Measurements from ENCODE around the gene LNX1. TPM values are rescaled to one million over a fixed set of nuclear protein-coding genes. Genes with fewer than 3 reads are reported as not detected.

The LNX1 gene
- total RNA-seq, 2 experiments from 2014 or later, result not detected

DNA sequence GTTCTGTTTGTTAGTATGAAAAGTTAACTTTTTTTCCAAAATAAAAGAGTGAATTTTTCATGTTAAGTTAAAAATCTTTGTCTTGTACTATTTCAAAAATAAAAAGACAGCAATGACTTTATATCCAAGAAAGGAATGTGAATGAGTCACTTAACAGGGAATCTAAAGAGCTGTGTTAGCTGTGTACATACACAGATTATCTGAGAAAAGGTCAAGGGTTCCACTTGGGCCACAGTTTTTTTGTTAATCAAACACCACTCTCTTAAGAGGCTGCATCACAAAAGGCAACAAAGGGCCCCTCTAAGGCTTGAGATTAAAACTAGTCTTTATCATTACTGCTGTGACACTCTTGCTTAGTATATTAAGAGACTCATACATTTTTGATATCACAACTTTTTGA is 131.7 kb downstream of the LNX1 start:
- no peak for DNase-seq (ENCODE audit: low spot score)
- BruUV-seq (replicated peaks), result no TSS peak
- H3K4me3 ChIP-seq (ENCODE audit: low read depth, low read length, poor library complexity, severe bottlenecking), result no peak overlapping the region
- H2AFZ ChIP-seq (ENCODE audit: low read length), result no peak overlapping the region
- H3K79me2 ChIP-seq (ENCODE audit: insufficient read depth, low read depth, low read length), result no peaks in the 10 kb centered on the region
- no peak overlapping the region for H3K4me2 ChIP-seq (ENCODE audit: low read length)
- intact Hi-C loops (cut with micrococcal nuclease; ENCODE audit: unreplicated experiment), result no loop called here
- no peaks in the 10 kb centered on the region for H3K4me1 ChIP-seq (ENCODE audit: insufficient read depth, low read length, poor library complexity, severe bottlenecking)
- TF ChIP-seq, protein P1, sequence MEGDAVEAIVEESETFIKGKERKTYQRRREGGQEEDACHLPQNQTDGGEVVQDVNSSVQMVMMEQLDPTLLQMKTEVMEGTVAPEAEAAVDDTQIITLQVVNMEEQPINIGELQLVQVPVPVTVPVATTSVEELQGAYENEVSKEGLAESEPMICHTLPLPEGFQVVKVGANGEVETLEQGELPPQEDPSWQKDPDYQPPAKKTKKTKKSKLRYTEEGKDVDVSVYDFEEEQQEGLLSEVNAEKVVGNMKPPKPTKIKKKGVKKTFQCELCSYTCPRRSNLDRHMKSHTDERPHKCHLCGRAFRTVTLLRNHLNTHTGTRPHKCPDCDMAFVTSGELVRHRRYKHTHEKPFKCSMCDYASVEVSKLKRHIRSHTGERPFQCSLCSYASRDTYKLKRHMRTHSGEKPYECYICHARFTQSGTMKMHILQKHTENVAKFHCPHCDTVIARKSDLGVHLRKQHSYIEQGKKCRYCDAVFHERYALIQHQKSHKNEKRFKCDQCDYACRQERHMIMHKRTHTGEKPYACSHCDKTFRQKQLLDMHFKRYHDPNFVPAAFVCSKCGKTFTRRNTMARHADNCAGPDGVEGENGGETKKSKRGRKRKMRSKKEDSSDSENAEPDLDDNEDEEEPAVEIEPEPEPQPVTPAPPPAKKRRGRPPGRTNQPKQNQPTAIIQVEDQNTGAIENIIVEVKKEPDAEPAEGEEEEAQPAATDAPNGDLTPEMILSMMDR (conservative IDR thresholded peaks at IDR 0.05; ENCODE audit: low read length), result no peak
- TF ChIP-seq EZH2phosphoT487 (IDR thresholded peaks at IDR 0.05; ENCODE audit: borderline replicate concordance, low read depth, low read length), result no peak
- no peak overlapping the region for H3K27ac ChIP-seq (ENCODE audit: low read depth, low read length, poor library complexity, severe bottlenecking)
- no peaks in the 10 kb centered on the region for H3K9me3 ChIP-seq (ENCODE audit: low read length)
- CTCF ChIA-PET (ENCODE audit: unreplicated experiment), result interaction anchor here (0.6 kb wide), 1 partner anchor 989 kb away, joined by 3 read pairs; no protein-coding TSS in a partner anchor
- POLR2A ChIA-PET, result interaction anchor here (0.5 kb wide), 1 partner anchor 447 kb away, joined by 3 read pairs; no protein-coding TSS in a partner anchor
- no peaks in the 10 kb centered on the region for H4K20me1 ChIP-seq (ENCODE audit: insufficient read depth, low read length)
- H3K9me2 ChIP-seq (ENCODE audit: insufficient read depth, low read length), result no peaks in the 10 kb centered on the region
- peaks cover 83% of the 10 kb centered on the region for H3K36me3 ChIP-seq (ENCODE audit: insufficient read depth, low read length)

- no peak overlapping the region for H3K27ac ChIP-seq (ENCODE audit: low read depth, low read length, poor library complexity, severe bottlenecking)
- H3K4me1 ChIP-seq (ENCODE audit: insufficient read depth, low read length, poor library complexity, severe bottlenecking), result no peaks in the 10 kb centered on the region
- H3K9me3 ChIP-seq (ENCODE audit: low read length), result no peaks in the 10 kb centered on the region
- intact Hi-C loops (cut with micrococcal nuclease; ENCODE audit: unreplicated experiment), result no loop called here
- CTCF ChIA-PET (ENCODE audit: unreplicated experiment), result no interaction called here
- POLR2A ChIA-PET, result no interaction called here
- DNase-seq (ENCODE audit: low spot score), result no peak
- peaks cover 94% of the 10 kb centered on the region for H3K36me3 ChIP-seq (ENCODE audit: insufficient read depth, low read length)
- no peak overlapping the region for H3K4me3 ChIP-seq (ENCODE audit: low read depth, low read length, poor library complexity, severe bottlenecking)
- H3K4me2 ChIP-seq (ENCODE audit: low read length), result no peak overlapping the region
- H3K79me2 ChIP-seq (ENCODE audit: insufficient read depth, low read depth, low read length), result no peaks in the 10 kb centered on the region
- TF ChIP-seq, protein P1 (conservative IDR thresholded peaks at IDR 0.05; ENCODE audit: low read length), result no peak
- TF ChIP-seq EZH2phosphoT487 (IDR thresholded peaks at IDR 0.05; ENCODE audit: borderline replicate concordance, low read depth, low read length), result no peak
- H4K20me1 ChIP-seq (ENCODE audit: insufficient read depth, low read length), result no peaks in the 10 kb centered on the region
- no TSS peak for BruUV-seq (replicated peaks)
- no peak overlapping the region for H2AFZ ChIP-seq (ENCODE audit: low read length)
- H3K9me2 ChIP-seq (ENCODE audit: insufficient read depth, low read length), result no peaks in the 10 kb centered on the region
Measured at GRCh38 chr4:53456178-53456577, 135.1 kb downstream of the LNX1 start.

DNA sequence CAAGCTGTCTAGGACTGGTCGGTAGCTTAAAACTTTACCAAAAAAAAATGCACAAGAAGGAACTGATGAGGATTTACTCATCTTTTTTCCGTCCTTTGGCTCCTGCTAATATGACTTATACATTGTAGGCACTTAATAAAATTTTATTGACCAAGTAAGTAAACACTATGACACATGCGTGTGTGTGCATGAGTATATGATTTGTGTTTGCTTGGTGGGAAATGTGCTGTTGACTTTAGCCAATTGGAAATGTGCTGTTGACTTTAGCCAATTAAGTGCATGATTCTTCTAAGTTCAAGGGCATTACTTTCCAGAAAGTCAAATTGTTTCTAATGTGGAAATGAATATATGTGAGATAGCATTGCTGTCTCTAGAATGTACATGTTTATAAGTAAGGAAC is 135.5 kb downstream of the LNX1 start:
- DNase-seq (ENCODE audit: low spot score), result no peak
- Histone ChIP-seq H3K27ac (ENCODE audit: low read depth, low read length, poor library complexity, severe bottlenecking) (no peak overlapping the region), H3K9me3 (ENCODE audit: low read length) (no peaks in the 10 kb centered on the region), H3K79me2 (ENCODE audit: insufficient read depth, low read depth, low read length) (no peaks in the 10 kb centered on the region), H3K4me1 (ENCODE audit: insufficient read depth, low read length, poor library complexity, severe bottlenecking) (no peaks in the 10 kb centered on the region), H3K36me3 (ENCODE audit: insufficient read depth, low read length) (peaks cover 94% of the 10 kb centered on the region), H3K4me2 (ENCODE audit: low read length) (no peak overlapping the region), H3K9me2 (ENCODE audit: insufficient read depth, low read length) (no peaks in the 10 kb centered on the region), H3K4me3 (ENCODE audit: low read depth, low read length, poor library complexity, severe bottlenecking) (no peak overlapping the region), H4K20me1 (ENCODE audit: insufficient read depth, low read length) (no peaks in the 10 kb centered on the region), H2AFZ (ENCODE audit: low read length) (no peak overlapping the region)
- no peak for TF ChIP-seq EZH2phosphoT487 (IDR thresholded peaks at IDR 0.05; ENCODE audit: borderline replicate concordance, low read depth, low read length)
- TF ChIP-seq, protein P1 (conservative IDR thresholded peaks at IDR 0.05; ENCODE audit: low read length), result no peak
- intact Hi-C loops (cut with micrococcal nuclease; ENCODE audit: unreplicated experiment), result no loop called here
- no TSS peak for BruUV-seq (replicated peaks)
- POLR2A ChIA-PET, result interaction anchor here (1.5 kb wide), 1 partner anchor 90 kb away, joined by 5 read pairs; the partner anchor contains the start of gene SCFD2
- CTCF ChIA-PET (ENCODE audit: unreplicated experiment), result no interaction called here

All from OCI-LY7 (cell line).